GM12878 (cell line): ENCODE data around the gene DDX10. TPM values are rescaled to one million over a fixed set of nuclear protein-coding genes. Genes with fewer than 3 reads are reported as not detected.
A peak's percentile ranks its signal among the peaks of the same experiment; 100 is the strongest.

Experiments used
- BCLAF1 ChIP-seq: fragments of 450-650 bp; IDR thresholded peaks from 2 replicates; pipeline ENCODE4 v1.6.1; 2017; ENCODE audit warnings: antibody characterized with exemption, mild to moderate bottlenecking, moderate library complexity
- BHLHE40 ChIP-seq, 2 experiments: fragments of 450-650 bp in 1 of 2; IDR thresholded peaks; 2 replicates each; pipeline ENCODE4 v1.6.1; 2011 to 2017; ENCODE audit warnings: low read depth in 2 of 2, borderline replicate concordance in 1 of 2, improper control_type of control experiment in 1 of 2, low read length in 1 of 2, mild to moderate bottlenecking in 1 of 2
- EZH2 ChIP-seq: IDR thresholded peaks from 2 replicates; pipeline ENCODE4 v1.6.1; 2012; ENCODE audit warnings: low read depth, mild to moderate bottlenecking, control low read depth, inconsistent platforms, low read length, borderline replicate concordance; ENCODE audit not compliant: control insufficient read depth
- HCFC1 ChIP-seq: fragments of 150-350 bp; IDR thresholded peaks from 2 replicates; pipeline ENCODE4 v1.6.1; 2014; ENCODE audit warnings: low read length
- HSF1 ChIP-seq: fragments of 150-350 bp; IDR thresholded peaks from 2 replicates; pipeline ENCODE4 v1.6.1; 2014; ENCODE audit warnings: mild to moderate bottlenecking, low read depth, low read length
- IRF3 ChIP-seq: fragments of 450-650 bp; IDR thresholded peaks from 2 replicates; pipeline ENCODE4 v1.6.1; 2014; ENCODE audit warnings: mild to moderate bottlenecking
- MTA3 ChIP-seq: IDR thresholded peaks from 2 replicates; pipeline ENCODE4 v1.6.1; 2012; ENCODE audit warnings: low read length, inconsistent platforms, borderline replicate concordance
- NFYA ChIP-seq: IDR thresholded peaks from 2 replicates; pipeline ENCODE4 v1.6.1; 2011; ENCODE audit warnings: low read depth, mild to moderate bottlenecking, low read length, improper control_type of control experiment, borderline replicate concordance
- POLR2AphosphoS5 ChIP-seq: IDR thresholded peaks from 2 replicates; pipeline ENCODE4 v1.6.1; 2011; ENCODE audit warnings: mild to moderate bottlenecking, low read length, inconsistent platforms
- RELA ChIP-seq: fragments of 450-650 bp; IDR thresholded peaks from 2 replicates; pipeline ENCODE4 v1.8.0; 2014; ENCODE audit warnings: borderline replicate concordance; ENCODE audit not compliant: partially characterized antibody
- SMARCA5 ChIP-seq: fragments of 450-650 bp; IDR thresholded peaks from 2 replicates; pipeline ENCODE4 v1.6.1; 2017; ENCODE audit warnings: mild to moderate bottlenecking
- ZBTB40 ChIP-seq: fragments of 450-650 bp; IDR thresholded peaks from 2 replicates; pipeline ENCODE4 v1.6.1; 2016; ENCODE audit warnings: mild to moderate bottlenecking, moderate library complexity, borderline replicate concordance
- ZNF687 ChIP-seq: fragments of 450-650 bp; IDR thresholded peaks from 2 replicates; pipeline ENCODE4 v1.6.1; 2017; ENCODE audit warnings: mild to moderate bottlenecking, moderate library complexity
- polyA plus RNA-seq, 11 experiments: library from polyadenylated mRNA; depleted of rRNA in 4 of 11; unstranded in 6 of 11; stranded (reverse) in 5 of 11; fragments of >200 nt; fragmentation: Nextera tagmentation in 4 of 11; fragmentation: Illumina TruSeq in 1 of 11; extraction: Ambion mirVana in 4 of 11; extraction: Trizol in 1 of 11; gene quantifications; 1 replicate in 1 of 11; 2 replicates in 10 of 11; pipeline versions ENCODE4 v1.2.1 to v1.2.3, GENCODE V29; 2011 to 2016; ENCODE audit warnings: inconsistent platforms in 2 of 11, missing spikeins in 2 of 11, low read depth in 1 of 11
- total RNA-seq, 4 experiments: library from RNA; depleted of rRNA in 3 of 4; stranded (reverse); fragments of >200 nt in 3 of 4; fragmentation: Illumina TruSeq in 1 of 4; extraction: Trizol in 1 of 4; gene quantifications; 2 replicates each; pipeline versions ENCODE4 v1.2.1 to v1.2.3, GENCODE V29; 2013 to 2021

The DDX10 gene
- total and polyA plus RNA-seq, 10 of the 15 experiments (the other 5 are each of a cell fraction or from before 2014, with no cell fraction given): 20.9 to 51.5 (median 31.9) TPM

GRCh38 chr11:108726077-108726800 is 61.4 kb downstream of the DDX10 start (continued):
- TF ChIP-seq ZNF687 (no peak), BCLAF1 (no peak), POLR2AphosphoS5 (no peak), BHLHE40 (IDR thresholded peaks at IDR 0.05; ENCODE audit: borderline replicate concordance in 1 of 2, low read depth in 2 of 2, low read length in 1 of 2) (no peak), HSF1 (no peak), MTA3 (peak; percentile 44; the same call in 1 of the 2 replicates), IRF3 (no peak), EZH2 (no peak), NFYA (no peak), RELA (no peak), SMARCA5 (no peak), ZBTB40 (no peak), HCFC1 (no peak)
